ENCODE measurements around the gene CDC34.

Gene CDC34

GRCh38 chr19:519449-519865 is 12.1 kb upstream of the CDC34 start:
- DNase-seq (ENCODE audit: low spot score), result no peak

DNA sequence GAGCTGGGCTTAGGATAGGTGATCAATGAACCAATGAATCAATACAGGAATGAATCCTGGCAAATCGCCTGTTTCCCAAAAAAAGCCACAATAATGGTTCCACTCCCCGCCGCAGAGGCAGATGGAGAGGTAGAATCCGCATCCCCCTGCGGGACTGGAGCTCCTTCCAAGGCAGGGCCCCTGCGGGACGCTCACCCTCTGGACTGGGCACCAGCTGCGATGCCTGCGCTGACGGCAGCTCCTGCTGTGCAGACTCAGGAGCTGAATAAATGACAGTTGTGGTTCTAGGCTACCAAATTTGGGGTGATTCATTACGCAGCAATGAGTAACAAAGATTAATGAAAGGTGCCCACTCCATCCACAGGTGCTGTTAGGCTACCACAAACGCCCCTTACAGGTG is 8.8 kb upstream of the CDC34 start:
- no peak for DNase-seq (ENCODE audit: low spot score)

- peak; percentile 77 for DNase-seq (ENCODE audit: low spot score)
Measured at GRCh38 chr19:524062-524674, 7.4 kb upstream of the CDC34 start.

DNA sequence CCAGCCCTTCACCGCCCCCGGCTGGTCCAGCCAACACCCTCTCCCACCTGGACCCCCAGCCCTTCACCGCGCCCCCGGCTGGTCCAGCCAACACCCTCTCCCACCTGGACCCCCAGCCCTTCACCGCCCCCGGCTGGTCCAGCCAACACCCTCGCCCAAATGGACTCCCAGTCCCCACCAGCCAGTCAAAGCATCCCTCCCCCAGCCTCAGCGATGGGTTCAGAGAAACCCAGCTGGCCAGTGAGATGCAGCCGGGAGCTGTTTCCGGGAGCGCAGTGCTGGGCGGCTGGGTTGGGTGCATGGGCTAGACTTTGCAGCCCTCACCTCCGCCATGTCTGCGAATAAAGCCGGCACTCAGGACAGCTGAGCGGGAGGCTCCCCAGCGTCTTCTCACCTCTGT is 6.5 kb upstream of the CDC34 start:
- no peak for DNase-seq (ENCODE audit: low spot score)

- DNase-seq (ENCODE audit: low spot score), result no peak
Measured at GRCh38 chr19:525857-526419, 5.6 kb upstream of the CDC34 start.

DNA sequence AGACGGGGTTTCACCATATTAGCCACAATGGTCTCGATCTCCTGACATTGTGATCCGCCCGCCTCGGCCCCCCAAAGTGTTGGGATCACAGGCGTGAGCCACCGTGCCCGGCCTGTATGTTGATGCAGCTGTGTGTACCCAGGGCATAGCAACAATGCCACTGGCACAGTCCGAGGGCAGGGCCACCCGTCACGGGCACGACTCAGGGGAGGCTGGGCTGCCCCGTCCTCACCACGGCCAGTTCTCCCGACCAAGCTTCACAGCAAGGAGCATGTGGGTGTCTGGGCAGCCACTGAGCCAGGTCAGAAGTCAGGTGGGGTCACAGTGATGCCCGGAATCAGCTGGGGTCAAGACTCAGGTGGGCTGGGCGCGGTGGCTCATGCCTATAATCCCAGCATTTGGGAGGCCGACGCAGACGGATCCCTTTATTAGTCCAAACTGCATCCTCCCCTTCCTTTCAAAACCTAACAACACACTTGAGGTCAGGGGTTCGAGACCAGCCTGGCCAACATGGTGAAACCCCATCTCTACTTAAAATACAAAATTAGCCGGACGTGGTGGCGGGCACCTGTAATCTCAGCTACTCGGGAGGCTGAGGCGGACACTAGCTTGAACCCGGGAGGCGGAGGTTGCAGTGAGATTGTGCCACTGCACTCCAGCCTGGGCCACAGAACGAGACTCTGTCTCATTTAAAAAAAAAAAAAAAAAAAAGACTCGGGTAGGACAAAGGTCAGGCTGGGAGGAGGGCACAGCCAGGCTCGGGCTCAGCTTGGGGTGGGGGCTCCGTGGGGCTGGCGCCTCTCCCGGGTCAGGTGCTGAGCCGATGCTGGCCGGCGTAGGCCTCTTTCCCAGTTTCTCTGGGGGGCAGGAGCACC is 1.2 kb upstream of the CDC34 start:
- no peak for DNase-seq (ENCODE audit: low spot score)

- DNase-seq (ENCODE audit: low spot score), result peak; percentile 99
Measured at GRCh38 chr19:531009-531752, 379 bp upstream of the CDC34 start.

DNA sequence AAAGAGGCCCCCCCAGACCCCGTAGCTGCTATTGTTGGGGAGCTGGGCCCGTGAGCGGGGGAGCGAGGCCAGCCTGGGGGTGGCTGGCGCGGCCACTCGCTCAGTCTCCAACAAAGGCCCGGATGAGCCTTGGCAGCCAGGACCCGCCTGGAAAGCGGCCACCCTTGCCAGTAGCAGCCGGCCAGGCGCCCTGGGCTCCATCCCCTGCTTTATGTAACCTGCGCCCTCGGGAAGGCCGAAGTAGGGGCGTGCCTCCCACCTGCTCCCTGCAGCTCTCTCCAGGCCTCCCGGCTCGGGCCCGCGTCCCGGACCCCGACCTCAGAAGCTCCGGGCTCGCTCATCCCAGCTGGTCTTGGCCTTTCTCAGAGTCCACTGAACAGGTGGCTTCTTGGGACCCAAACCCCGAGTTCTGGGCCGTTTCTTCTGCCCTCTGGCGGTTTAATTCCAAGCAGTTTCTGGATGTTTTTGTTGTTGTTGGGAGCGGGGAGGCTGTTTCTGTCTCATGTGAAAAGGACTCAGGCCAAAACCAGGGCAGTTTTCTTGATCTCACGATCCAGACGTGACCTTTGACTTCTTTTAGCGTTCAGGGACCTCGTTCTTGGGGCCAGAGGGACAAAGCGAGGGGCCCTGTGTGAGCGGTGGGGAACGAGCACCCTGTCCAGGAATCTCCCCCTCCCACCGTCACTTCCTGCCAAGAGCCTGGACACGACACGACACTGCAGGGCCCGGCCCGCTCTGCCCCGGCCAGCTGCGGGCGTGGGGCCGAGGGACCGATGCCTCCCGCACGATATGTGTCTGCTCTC is 1.2 kb downstream of the CDC34 start:
- peak; percentile 78 for DNase-seq (ENCODE audit: low spot score)

GRCh38 chr19:533364-534058 is 2.0 kb downstream of the CDC34 start:
- DNase-seq (ENCODE audit: low spot score), result no peak

DNA sequence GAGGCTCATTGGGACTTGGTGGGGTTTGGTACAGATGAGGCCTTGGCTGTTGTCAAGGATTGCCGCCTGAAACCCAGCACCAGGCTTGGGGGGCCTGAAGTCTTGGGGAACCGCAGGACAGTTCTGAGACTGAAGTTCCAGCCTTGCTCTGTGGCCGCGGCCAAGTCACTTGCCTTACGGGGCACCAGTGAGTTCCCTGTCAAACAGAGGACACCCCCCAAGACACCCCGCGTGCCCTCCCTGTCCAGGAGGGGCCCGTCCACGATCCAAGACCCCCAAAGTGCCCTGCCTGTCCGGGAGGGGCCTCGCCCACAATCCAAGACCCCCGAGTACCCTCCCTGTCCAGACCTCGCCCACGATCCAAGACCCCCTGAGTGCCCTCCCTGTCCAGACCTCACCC is 2.5 kb downstream of the CDC34 start:
- no peak for DNase-seq (ENCODE audit: low spot score)

GRCh38 chr19:535017-535835 is 3.7 kb downstream of the CDC34 start:
- DNase-seq (ENCODE audit: low spot score), result peak; percentile 62

DNA sequence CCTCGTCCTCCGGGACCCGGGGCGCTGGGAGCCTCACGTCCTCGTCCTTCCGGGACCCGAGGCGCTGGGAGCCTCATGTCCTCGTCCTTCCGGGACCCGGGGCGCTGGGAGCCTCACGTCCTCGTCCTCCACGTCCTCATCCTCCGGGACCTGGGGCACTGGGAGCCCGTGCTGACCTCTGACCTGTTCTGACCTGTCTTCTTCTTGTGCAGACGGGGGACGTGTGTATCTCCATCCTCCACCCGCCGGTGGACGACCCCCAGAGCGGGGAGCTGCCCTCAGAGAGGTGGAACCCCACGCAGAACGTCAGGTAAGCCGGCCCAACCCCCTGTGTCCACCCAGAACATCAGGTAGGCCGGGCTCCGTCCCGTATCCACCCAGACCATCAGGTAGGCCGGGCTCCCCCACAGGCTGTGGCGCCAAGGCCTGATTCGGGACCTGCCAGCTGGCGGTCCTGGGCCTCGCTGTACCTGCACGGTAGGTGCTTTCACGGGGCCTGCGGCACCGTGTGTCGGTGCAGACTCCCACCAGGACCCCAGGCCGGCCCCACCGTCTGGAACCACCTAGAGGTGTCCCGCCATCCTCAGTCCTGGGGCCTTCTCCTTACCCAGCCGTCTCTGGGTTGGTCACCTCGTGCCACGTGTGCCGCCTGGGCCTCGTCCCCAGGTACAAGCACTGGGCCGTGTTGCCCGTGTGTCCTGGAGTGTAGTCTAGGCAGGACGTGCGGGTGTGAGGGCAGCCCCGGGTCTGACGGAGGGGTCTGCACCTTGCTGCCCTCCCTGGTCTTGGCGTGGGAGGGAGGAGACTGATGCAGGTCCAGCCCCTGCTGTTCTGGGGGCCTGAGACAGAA is 4.7 kb downstream of the CDC34 start:
- no peak for DNase-seq (ENCODE audit: low spot score)

DNA sequence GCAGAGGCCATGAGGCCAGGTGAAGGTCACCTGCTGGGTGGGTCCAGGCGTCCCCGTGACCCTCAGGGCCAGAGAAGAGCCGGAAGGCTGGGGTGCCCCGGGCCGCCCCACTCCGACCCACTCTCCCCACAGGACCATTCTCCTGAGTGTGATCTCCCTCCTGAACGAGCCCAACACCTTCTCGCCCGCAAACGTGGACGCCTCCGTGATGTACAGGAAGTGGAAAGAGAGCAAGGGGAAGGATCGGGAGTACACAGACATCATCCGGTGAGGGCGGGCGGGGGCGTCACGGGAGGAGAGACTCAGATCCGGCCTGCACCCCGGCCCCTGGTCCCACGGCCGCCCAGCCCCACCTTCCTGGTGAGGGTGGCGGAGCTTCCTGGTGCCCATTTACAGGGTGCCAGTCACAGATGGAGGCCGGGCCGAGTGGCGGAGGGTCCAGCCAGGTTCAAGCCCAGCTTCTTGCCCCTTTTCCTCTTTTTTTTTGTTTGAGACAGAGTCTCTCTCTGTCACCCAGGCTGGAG is 5.4 kb downstream of the CDC34 start:
- DNase-seq (ENCODE audit: low spot score), result no peak

DNA sequence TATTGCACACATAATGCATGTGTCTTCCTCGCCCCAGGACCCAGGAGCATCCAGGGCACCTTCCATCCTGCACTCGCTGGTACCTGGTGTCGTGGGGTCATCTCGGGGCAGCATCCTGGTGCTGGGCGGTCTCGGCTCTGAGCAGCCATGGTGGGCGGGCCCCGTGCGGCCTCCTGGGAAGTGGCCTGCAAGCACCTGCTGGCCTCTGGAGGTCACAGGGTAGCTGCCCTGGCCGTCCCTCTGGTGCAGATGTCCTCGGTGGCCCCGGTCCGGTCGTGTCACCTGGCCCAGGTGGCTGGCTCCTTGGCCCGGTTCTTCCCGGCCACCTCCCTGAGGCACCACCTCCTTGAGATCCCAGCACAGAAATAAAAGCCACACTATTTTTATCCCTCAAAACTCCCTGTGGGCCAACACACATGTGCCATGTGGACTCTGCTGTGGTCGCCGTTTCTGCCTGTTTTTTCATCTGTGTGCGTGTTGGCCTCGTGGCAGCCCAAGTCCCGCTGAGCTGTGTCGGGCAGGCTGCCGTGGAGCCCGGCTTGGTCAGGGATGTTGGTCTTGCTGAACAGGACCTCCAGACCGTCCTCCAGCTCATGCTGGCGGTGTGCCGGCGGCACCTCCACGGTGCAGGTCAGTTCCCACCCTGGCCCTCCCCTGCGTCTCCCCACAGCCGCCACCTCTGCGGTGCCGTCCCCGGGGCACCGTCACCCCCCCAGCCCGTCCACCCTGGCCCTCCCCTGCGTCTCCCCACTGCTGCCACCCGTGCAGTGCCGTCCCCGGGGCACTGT is 7.3 kb downstream of the CDC34 start:
- no peak for DNase-seq (ENCODE audit: low spot score)

GRCh38 chr19:539429-540030 is 8.0 kb downstream of the CDC34 start:
- no peak for DNase-seq (ENCODE audit: low spot score)

- DNase-seq (ENCODE audit: low spot score), result no peak
Measured at GRCh38 chr19:540867-541637, 9.5 kb downstream of the CDC34 start.

DNA sequence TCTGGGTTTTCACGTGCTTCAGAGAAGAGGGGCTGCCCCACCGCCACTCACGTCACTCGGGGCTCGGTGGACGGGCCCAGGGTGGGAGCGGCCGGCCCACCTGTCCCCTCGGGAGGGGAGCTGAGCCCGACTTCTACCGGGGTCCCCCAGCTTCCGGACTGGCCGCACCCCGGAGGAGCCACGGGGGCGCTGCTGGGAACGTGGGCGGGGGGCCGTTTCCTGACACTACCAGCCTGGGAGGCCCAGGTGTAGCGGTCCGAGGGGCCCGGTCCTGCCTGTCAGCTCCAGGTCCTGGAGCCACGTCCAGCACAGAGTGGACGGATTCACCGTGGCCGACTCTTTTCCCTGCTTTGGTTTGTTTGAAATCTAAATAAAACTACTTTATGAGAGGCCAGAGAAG is 10.1 kb downstream of the CDC34 start:
- no peak for DNase-seq (ENCODE audit: low spot score)
